Subcutaneous adipose tissue (tissue), 4 donors: Measurements from ENCODE around the gene CASK. TPM values are rescaled to one million over a fixed set of nuclear protein-coding genes. Genes with fewer than 3 reads are reported as not detected.

Experiments
- total RNA-seq, 4 donors: library from RNA; depleted of rRNA; stranded (reverse); fragments of >200 nt; gene quantifications; one replicate each; pipeline ENCODE4 v1.1.0, GENCODE V29; 2016
- TF ChIP-seq, protein P1 (sequence below): fragments of 450-650 bp; IDR thresholded peaks from one replicate; pipeline ENCODE4 v1.5.1; 2016; ENCODE audit warnings: low read depth, mild to moderate bottlenecking, control low read depth, antibody characterized with exemption, moderate library complexity

Gene CASK
- total RNA-seq, 4 donors from 2014 or later: 27.4 to 48.1 (median 32.5) TPM

DNA sequence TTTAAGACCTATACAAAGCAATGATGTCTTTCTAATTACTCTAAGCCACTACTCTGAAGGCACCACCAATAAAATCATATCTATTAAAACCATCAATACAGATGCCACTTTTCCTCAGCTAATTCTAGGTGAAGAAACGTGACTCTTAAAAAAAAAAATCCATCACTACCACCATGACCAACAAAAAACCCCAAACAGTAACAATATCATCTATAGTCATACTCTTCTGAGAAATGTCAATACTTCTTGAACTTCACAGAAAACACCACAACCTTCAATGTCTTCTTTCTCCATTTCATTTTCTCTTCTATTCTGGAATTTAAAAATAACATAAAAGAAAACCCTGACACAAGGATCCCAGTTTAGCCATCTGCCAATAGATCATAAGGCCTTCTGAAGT, 35.7 kb downstream of the CASK start:
- TF ChIP-seq, protein P1, sequence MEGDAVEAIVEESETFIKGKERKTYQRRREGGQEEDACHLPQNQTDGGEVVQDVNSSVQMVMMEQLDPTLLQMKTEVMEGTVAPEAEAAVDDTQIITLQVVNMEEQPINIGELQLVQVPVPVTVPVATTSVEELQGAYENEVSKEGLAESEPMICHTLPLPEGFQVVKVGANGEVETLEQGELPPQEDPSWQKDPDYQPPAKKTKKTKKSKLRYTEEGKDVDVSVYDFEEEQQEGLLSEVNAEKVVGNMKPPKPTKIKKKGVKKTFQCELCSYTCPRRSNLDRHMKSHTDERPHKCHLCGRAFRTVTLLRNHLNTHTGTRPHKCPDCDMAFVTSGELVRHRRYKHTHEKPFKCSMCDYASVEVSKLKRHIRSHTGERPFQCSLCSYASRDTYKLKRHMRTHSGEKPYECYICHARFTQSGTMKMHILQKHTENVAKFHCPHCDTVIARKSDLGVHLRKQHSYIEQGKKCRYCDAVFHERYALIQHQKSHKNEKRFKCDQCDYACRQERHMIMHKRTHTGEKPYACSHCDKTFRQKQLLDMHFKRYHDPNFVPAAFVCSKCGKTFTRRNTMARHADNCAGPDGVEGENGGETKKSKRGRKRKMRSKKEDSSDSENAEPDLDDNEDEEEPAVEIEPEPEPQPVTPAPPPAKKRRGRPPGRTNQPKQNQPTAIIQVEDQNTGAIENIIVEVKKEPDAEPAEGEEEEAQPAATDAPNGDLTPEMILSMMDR: no peak

- TF ChIP-seq, protein P1: no peak
Measured at GRCh38 chrX:41885724-41886123, 37.6 kb downstream of the CASK start.

DNA sequence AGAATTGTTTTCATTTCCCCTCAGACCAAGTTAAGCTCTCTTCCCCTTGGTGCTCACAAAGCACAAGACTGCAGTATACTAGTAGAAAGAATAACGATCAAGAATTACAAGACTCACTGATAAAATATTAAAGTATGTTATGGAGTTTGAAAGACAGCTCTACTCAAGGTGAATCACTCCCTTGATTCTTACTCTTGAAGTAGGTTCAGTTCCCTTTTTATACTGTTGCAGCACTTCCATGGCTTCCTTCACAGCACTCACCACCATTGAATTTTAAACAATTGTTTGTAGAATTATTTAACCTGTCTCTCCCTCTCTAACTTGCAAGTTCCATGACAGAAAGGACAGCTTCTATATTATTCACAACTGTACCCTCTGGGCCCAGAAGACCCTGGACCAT, 42.2 kb downstream of the CASK start:
- TF ChIP-seq, protein P1: no peak

GRCh38 chrX:41877167-41877566, 46.2 kb downstream of the CASK start:
- TF ChIP-seq, protein P1: no peak

DNA sequence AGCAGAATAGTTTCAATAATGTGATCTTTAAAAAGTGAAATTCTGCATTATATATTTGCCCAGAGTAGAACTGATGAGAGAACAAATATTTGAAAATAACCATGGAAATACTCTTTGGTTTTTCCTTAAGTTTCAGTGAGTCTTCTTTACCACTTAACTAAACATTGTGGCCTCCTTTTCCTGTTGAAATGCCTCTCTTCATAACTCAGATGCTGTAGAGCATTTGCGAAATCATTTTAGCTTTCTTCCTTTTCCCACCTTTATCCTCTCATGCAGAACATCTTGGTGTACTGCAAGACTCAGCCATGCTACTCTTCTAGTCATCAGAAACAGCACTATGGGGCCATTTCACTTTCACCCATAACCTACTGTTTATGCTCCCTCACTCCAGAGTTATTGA, 48.2 kb downstream of the CASK start:
- TF ChIP-seq, protein P1: no peak

DNA sequence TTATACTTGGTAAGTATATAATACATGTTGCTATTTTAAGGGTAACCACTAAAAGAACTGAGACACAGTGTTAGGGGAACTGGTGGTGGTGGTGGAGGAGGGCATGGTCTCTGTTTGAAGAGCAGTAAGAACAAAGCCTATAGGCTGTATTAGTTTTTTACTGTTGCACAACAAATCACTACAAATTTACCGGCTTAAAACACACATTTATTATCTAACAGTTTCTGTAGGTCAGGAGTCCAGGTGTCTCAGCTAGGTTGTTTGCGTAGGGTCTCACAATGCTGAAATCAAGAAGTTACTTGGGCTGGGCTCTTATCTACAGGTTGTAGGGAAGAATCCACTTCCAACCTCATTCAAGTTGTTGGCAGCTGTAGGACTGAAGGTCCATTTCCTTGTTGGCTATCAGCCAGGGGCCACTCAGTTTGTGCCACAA, 52.6 kb downstream of the CASK start:
- TF ChIP-seq, protein P1: no peak

DNA sequence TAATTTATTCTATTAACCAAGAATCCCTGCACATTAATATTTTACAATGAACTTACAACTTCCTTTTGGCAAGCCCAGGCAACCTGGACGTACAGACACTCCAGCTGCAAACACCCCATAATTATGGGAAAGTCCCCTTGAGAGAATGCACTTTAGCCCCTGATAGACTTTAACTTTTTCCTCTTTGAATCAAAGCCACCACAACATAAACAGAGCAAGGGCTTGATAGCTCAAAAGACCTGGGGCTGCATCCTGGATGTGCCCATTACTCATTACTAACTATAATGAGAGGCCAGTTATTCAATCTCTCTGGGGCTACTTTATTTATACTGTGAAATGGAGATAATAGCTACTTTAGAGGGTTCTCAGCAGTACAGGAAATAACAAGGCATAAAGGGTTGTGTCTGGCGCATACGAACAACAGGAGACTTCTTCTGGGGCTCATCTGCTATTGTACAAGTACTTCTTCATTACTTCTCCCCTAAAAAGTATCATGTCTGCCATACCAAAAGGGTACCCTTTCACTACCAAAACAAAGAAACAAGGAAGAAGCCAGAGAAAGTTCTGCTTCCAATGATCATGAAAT, 54.9 kb downstream of the CASK start:
- TF ChIP-seq, protein P1: no peak
